ENCODE data around the gene PIK3C2A.

DNA sequence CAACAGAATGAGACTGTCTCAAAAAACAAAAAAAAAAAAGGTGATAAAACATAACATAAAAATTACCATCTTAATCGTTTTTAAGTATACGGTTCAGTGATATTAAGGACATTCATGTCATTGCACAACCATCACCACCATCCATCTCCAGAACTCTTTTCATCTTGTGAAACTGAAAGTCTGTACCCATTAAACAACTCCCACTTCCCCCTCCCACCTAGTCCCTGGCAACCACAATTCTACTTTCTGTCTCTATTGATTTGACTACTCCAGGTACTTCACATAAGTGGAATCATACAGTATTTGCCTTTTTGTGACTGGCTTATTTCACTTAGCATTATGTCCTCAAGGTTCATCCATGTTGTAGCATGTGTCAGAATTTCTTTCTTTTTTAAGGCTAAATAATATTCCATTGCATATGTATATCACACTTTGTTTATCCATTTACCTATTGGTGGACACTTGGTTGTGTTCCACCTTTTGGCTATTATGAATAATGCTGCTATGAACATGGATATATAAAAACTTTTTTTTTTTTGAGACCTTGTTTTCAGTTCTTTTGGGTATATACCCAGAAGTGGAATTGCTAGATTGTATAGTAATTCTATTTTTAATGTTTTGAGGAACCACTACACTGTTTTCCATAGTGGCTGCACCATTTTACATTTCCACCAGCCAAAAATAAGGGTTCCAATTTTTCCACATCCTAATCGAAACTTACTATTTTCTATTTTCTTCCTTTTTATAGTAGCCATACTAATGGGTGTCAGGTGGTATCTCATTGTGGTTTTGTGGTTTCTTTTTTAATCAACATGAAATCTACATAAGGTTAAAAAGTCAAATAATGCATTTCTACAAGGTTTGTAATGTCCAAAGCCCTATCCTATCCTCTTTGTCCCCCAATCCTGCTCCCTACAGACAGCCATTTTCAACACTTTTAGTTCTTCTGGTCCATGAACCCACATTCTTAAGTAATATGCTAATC is 23.4 kb upstream of the PIK3C2A start:
- no peak for TF ChIP-seq CTCF (IDR thresholded peaks at IDR 0.05)
- TF ChIP-seq POLR2A (IDR thresholded peaks at IDR 0.05): no peak
